ENCODE data around the gene CNNM4. TPM values are rescaled to one million over a fixed set of nuclear protein-coding genes. Genes with fewer than 3 reads are reported as not detected.

The CNNM4 gene
- total RNA-seq, 4 donors from 2014 or later = 19.0 to 53.9 (median 41.7) TPM

DNA sequence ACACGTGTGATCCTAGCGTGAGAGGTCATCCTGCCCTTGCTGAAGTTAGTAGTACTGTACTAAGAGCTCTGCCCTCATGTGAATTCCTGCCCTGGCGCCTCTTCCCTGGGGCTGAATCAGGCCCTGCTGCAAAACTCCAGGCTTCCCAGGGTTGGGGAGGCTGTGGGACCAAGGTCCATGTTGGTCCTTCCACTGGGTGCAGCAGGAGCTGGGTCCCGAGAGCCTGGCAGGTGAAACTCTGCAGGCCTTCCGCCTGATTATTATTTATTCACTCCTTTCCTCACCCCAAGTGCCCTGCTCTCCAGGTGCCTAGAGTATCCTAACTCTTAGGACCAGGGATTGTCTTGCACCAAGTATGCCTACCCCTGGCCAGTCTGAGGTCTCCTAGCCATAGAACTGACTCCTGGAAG is 50.1 kb downstream of the CNNM4 start:
- Histone ChIP-seq H3K4me3 (no peak overlapping the region), H3K9me3 (no peaks in the 10 kb centered on the region), H3K4me1 (peaks cover 0 to 47% (median 5%) of the 10 kb centered on the region in 4 donors), H3K36me3 (peaks cover 0 to 24% (median 0%) of the 10 kb centered on the region in 3 donors), H3K27me3 (no peaks in the 10 kb centered on the region), H3K27ac (no peak overlapping the region)
- TF ChIP-seq, protein P1, sequence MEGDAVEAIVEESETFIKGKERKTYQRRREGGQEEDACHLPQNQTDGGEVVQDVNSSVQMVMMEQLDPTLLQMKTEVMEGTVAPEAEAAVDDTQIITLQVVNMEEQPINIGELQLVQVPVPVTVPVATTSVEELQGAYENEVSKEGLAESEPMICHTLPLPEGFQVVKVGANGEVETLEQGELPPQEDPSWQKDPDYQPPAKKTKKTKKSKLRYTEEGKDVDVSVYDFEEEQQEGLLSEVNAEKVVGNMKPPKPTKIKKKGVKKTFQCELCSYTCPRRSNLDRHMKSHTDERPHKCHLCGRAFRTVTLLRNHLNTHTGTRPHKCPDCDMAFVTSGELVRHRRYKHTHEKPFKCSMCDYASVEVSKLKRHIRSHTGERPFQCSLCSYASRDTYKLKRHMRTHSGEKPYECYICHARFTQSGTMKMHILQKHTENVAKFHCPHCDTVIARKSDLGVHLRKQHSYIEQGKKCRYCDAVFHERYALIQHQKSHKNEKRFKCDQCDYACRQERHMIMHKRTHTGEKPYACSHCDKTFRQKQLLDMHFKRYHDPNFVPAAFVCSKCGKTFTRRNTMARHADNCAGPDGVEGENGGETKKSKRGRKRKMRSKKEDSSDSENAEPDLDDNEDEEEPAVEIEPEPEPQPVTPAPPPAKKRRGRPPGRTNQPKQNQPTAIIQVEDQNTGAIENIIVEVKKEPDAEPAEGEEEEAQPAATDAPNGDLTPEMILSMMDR (IDR thresholded peaks at IDR 0.05) = no peak
- no peak for TF ChIP-seq POLR2A (IDR thresholded peaks at IDR 0.05)
- DNase-seq = no peak

- Histone ChIP-seq H3K27ac (peak overlapping the region in 1 of 4 donors; percentile 41), H3K4me1 (peaks cover 0 to 47% (median 3%) of the 10 kb centered on the region in 4 donors), H3K4me3 (no peak overlapping the region), H3K27me3 (no peaks in the 10 kb centered on the region), H3K36me3 (peaks cover 0 to 24% (median 0%) of the 10 kb centered on the region in 3 donors), H3K9me3 (no peaks in the 10 kb centered on the region)
- no peak for DNase-seq
- TF ChIP-seq, protein P1 (IDR thresholded peaks at IDR 0.05) = no peak
- no peak for TF ChIP-seq POLR2A (IDR thresholded peaks at IDR 0.05)
Measured at GRCh38 chr2:96811917-96812316, 51.2 kb downstream of the CNNM4 start.

DNA sequence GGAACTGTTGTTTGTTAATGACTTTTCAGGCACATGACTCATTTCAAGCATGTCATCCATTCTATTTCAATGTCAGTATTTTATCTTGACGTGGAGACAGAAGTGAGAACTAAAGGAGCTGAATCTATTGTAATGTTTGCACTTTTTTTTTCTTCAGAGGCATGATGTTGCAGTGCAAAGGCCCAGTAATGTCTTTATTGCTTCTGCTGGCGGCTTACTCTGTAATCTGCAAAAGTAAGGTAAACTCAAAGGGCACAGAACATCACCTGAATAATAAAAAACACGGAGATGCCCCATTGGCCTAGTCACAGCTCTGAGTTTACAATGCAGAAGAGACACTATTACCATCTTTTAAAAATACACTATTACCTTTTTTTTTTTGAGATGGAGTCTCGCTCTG is 53.0 kb downstream of the CNNM4 start:
- no peak overlapping the region for H3K4me3 ChIP-seq
- H3K27ac ChIP-seq = peak overlapping the region in 2 of 4 donors; percentile 2 to 10
- no peaks in the 10 kb centered on the region for H3K9me3 ChIP-seq
- TF ChIP-seq, protein P1 (IDR thresholded peaks at IDR 0.05) = no peak
- TF ChIP-seq POLR2A (IDR thresholded peaks at IDR 0.05) = no peak
- H3K36me3 ChIP-seq = peaks cover 0 to 15% (median 0%) of the 10 kb centered on the region in 3 donors
- H3K4me1 ChIP-seq = peaks cover 0 to 64% (median 16%) of the 10 kb centered on the region in 4 donors
- no peaks in the 10 kb centered on the region for H3K27me3 ChIP-seq
- no peak for DNase-seq

- no peaks in the 10 kb centered on the region for H3K9me3 ChIP-seq
- peak overlapping the region; percentile 92 to 100 (median 98) for H3K27ac ChIP-seq
- no peaks in the 10 kb centered on the region for H3K27me3 ChIP-seq
- peak overlapping the region; percentile 82 to 86 (median 85) for H3K4me3 ChIP-seq
- peak in 2 of 3 donors; percentile 51 to 56 for DNase-seq
- peaks cover 8 to 71% (median 29%) of the 10 kb centered on the region in 4 donors for H3K4me1 ChIP-seq
- TF ChIP-seq, protein P1 (IDR thresholded peaks at IDR 0.05) = no peak
- TF ChIP-seq POLR2A (IDR thresholded peaks at IDR 0.05) = no peak
- H3K36me3 ChIP-seq = no peaks in the 10 kb centered on the region
Measured at GRCh38 chr2:96815326-96816126, 54.8 kb downstream of the CNNM4 start.

DNA sequence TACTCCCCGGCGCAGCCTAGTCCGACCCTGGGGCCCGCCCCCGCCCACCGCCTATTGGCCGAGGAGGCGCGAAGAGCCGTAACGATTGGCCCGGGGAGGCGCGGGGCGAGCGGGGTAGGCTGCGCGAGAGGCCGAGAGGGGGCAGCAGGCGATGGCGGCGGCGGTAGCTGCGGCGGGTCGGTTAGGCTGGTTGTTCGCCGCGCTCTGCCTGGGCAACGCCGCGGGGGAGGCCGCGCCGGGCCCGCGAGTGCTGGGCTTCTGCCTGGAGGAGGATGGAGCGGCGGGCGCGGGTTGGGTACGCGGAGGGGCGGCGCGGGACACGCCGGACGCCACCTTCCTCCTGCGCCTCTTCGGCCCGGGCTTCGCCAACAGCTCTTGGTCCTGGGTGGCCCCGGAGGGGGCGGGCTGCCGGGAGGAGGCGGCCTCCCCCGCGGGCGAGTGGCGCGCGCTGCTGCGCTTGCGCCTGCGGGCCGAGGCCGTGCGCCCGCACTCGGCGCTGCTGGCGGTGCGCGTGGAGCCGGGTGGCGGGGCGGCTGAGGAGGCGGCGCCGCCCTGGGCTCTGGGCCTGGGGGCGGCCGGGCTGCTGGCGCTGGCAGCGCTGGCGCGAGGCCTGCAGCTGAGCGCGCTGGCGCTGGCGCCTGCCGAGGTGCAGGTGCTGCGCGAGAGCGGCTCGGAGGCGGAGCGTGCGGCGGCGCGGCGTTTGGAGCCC is 55.6 kb downstream of the CNNM4 start, which contains the start of gene CNNM3:
Gene CNNM3, plus strand, starts transcription at position 142 of the 709 bp plus-strand sequence. Its CDS starts 10 bp downstream, at position 152.
- TF ChIP-seq POLR2A (IDR thresholded peaks at IDR 0.05) = peak; percentile 79 to 86
- TF ChIP-seq, protein P1 (IDR thresholded peaks at IDR 0.05) = peak; percentile 47 to 85 (median 76)
- Histone ChIP-seq H3K4me3 (peak within 1 kb of the TSS; percentile 82 to 86 (median 85)), H3K9me3 (no peaks in the 10 kb centered on the region), H3K4me1 (peaks cover 8 to 72% (median 32%) of the 10 kb centered on the region in 4 donors), H3K27me3 (no peaks in the 10 kb centered on the region), H3K36me3 (no peaks in the 10 kb centered on the region), H3K27ac (peak within 1 kb of the TSS; percentile 92 to 100 (median 98))
- DNase-seq = peak; percentile 97 to 99 (median 98)

All from Peyer's patch (tissue), 4 donors.